Activated T-cell treated with anti-CD3 and anti-CD28 coated beads, Interleukin-2, amount 50 U/mL, for 4 hours (primary cell): ENCODE data around the gene SUN1. TPM values are rescaled to one million over a fixed set of nuclear protein-coding genes. Genes with fewer than 3 reads are reported as not detected.

Source experiments
- ATAC-seq, 2 donors: fragments of 200-7000 bp; cut with Tn5 transposase; one replicate each; pipeline ENCODE4 v1.10.0; 2021
- DNase-seq: peaks from one replicate; pipeline ENCODE4 v3.0.0-alpha.2; 2020
- H3K27me3 Mint-ChIP-seq: one replicate; pipeline ENCODE4 v1.8.0; 2021; ENCODE audit warnings: low read depth, mixed read lengths
- H3K36me3 Mint-ChIP-seq: one replicate; pipeline ENCODE4 v1.8.0; 2022; ENCODE audit warnings: mixed read lengths; ENCODE audit not compliant: insufficient read depth
- H3K4me1 Mint-ChIP-seq: one replicate; pipeline ENCODE4 v1.8.0; 2021; ENCODE audit warnings: low read depth, mixed read lengths
- H3K4me3 Mint-ChIP-seq: one replicate; pipeline ENCODE4 v1.8.0; 2021; ENCODE audit warnings: mild to moderate bottlenecking, moderate library complexity, mixed read lengths
- H3K9me3 Mint-ChIP-seq: one replicate; pipeline ENCODE4 v1.8.0; 2021; ENCODE audit warnings: mixed read lengths
- total RNA-seq, 3 donors: library from RNA; stranded (reverse); gene quantifications; one replicate each; pipeline ENCODE4 v1.2.1, GENCODE V29; 2021

SUN1 gene
- total RNA-seq, 3 donors from 2014 or later, result 61.5 to 69.1 (median 63.0) TPM

DNA sequence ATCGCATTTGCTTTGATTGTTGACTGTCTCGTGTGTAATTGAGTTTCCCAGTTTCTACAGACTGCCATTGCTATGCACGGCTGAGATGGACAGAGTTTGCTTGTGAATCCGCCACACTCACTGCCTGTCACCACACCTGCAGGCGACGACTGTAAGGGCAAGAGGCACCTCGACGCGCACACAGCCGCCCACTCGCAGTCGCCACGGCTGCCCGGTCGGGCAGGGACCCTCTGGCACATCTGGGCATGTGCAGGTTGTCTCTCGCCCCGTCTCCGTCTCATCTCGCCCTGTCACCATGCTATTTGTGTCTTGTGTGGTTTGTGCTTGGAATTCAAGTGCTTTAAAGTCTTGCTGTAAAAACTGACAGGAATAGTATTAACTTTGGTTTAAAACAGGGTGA lies 17.5 kb downstream of the SUN1 start:
- Mint-ChIP-seq H3K36me3 (peaks cover 20% of the 10 kb centered on the region), H3K27me3 (no peaks in the 10 kb centered on the region), H3K9me3 (no peaks in the 10 kb centered on the region), H3K4me3 (no peak overlapping the region), H3K4me1 (no peaks in the 10 kb centered on the region)
- DNase-seq (no peak), ATAC-seq (no peak)

- no peak overlapping the region for H3K4me3 Mint-ChIP-seq
- no peaks in the 10 kb centered on the region for H3K4me1 Mint-ChIP-seq
- no peak for ATAC-seq
- no peaks in the 10 kb centered on the region for H3K9me3 Mint-ChIP-seq
- H3K36me3 Mint-ChIP-seq, result peaks cover 20% of the 10 kb centered on the region
- DNase-seq, result no peak
- H3K27me3 Mint-ChIP-seq, result no peaks in the 10 kb centered on the region
These were observed 18.9 kb downstream of the SUN1 start for GRCh38 chr7:851204-851603.

DNA sequence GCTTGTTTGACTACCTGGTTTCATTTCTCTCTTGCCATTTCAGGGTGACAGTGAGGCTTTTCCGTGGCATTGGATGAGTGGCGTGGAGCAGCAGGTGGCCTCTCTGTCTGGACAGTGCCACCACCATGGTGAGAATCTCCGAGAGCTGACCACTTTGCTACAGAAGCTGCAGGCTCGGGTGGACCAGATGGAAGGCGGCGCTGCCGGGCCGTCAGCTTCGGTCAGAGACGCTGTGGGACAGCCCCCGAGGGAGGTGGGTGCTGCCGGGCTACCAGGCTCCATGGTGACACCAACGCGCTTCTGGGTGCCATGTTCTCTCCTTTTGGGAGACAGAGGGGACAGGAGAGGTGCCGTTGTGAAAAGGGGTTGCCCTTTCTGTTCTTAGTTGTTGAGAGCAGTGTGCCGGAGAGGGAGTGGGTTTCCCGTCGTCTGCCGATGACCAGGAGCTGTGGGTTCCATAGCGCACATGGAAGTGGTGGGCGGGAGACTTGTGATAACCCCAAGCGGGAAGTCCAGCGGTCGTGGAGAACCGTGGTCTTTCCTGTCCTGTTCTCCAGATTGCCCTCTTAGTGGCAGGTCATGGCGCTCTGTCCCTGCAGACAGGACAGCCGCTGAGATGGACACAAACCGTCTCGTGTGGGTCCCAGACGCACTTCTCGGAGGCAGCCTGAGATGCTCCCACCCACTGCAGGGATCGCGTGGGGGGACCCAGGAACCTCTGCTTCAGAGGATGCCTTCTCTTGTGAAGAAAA lies 21.3 kb downstream of the SUN1 start:
- Mint-ChIP-seq H3K27me3 (no peaks in the 10 kb centered on the region), H3K4me1 (no peaks in the 10 kb centered on the region), H3K4me3 (no peak overlapping the region), H3K36me3 (peaks cover 20% of the 10 kb centered on the region), H3K9me3 (no peaks in the 10 kb centered on the region)
- DNase-seq (no peak), ATAC-seq (no peak)

DNA sequence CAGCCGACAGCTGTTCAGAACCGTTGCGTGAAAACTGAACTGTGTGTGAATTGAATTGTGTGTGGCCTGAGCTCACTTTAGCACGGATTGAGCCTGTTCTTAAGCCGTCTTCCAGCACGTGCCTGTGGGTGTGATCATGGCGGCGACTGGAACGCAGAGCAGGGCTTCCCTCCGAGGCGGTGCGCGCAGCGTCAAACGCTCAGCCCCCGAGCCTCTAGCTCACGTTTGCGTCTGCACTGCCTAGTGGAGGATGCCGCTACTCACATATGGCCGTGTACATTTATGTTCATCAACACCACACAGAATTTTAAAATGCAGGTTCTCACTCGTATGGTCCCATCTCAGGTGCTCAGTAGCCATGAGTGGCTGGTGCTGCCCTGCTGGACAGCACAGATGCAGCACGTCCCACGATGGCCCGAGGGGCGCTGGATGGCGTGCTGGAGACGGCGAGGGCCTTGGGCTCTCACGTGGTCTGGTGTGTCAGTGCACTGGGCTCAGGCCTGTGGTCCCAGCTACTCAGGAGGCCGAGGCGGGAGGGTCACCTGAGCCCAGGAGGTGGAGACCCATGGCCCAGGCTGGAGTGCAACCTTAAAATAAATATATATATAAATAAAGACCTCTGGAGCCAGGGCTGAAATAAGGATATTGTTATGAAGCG lies 22.0 kb downstream of the SUN1 start:
- no peak for ATAC-seq
- Mint-ChIP-seq H3K36me3 (peaks cover 20% of the 10 kb centered on the region), H3K4me1 (no peaks in the 10 kb centered on the region), H3K4me3 (no peak overlapping the region), H3K9me3 (no peaks in the 10 kb centered on the region), H3K27me3 (no peaks in the 10 kb centered on the region)
- no peak for DNase-seq

GRCh38 chr7:855686-856369 lies 23.6 kb downstream of the SUN1 start:
- no peaks in the 10 kb centered on the region for H3K4me1 Mint-ChIP-seq
- H3K36me3 Mint-ChIP-seq, result peaks cover 28% of the 10 kb centered on the region
- ATAC-seq, result no peak
- H3K4me3 Mint-ChIP-seq, result no peak overlapping the region
- H3K9me3 Mint-ChIP-seq, result no peaks in the 10 kb centered on the region
- DNase-seq, result no peak
- H3K27me3 Mint-ChIP-seq, result no peaks in the 10 kb centered on the region

GRCh38 chr7:856444-857095 lies 24.3 kb downstream of the SUN1 start:
- no peaks in the 10 kb centered on the region for H3K4me1 Mint-ChIP-seq
- H3K4me3 Mint-ChIP-seq, result no peak overlapping the region
- no peak for DNase-seq
- ATAC-seq, result no peak
- H3K9me3 Mint-ChIP-seq, result no peaks in the 10 kb centered on the region
- H3K36me3 Mint-ChIP-seq, result peaks cover 35% of the 10 kb centered on the region
- no peaks in the 10 kb centered on the region for H3K27me3 Mint-ChIP-seq

DNA sequence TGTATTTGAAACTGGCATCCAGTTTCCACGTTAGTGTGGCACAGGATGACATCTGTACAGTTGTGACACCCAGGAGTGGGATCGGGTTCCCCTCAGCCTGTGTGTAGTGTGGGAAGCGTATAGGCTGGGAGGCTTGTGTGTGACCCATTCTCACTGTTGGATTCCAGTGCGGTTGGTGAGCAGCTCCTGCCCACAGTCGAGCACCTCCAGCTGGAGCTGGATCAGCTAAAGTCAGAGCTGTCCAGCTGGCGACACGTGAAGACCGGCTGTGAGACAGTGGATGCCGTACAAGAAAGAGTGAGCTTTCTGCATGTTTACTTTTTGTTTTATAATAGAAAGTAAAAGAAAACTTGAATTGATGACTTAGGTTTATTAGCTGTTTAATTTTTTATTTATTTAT lies 25.4 kb downstream of the SUN1 start:
- no peaks in the 10 kb centered on the region for H3K9me3 Mint-ChIP-seq
- H3K4me1 Mint-ChIP-seq, result no peaks in the 10 kb centered on the region
- peaks cover 42% of the 10 kb centered on the region for H3K36me3 Mint-ChIP-seq
- DNase-seq (no peak), ATAC-seq (no peak)
- no peak overlapping the region for H3K4me3 Mint-ChIP-seq
- H3K27me3 Mint-ChIP-seq, result no peaks in the 10 kb centered on the region

DNA sequence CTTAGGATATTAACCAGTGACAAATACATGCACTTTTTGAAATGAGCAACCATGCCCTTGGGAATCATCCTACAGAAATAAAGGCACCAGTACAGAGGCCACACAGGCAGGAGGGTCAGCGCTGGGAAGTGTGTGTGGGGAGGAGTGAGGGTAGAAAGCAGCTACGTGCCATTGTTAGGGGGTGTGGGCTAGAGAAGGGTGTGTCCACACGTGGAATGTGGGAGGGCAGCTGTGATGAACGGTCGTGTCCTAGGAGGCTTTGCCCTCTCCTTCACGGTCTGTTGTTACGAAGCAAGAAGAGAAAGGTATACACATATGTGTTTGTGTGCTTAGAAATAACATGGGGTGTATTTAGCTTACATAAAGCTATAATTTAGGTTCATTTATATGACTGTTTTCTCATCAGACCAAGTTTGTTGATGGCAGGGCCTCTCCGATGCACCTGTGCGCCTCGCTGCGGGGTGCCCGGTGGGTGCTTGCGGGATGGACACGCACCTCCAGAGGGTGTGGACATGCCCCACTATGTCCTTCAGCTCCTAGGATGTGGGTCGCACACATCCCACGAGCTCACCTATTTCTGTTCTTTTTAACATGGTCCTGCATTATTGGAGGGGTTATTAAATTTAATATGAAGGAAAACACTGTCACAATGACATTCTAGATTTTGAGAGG lies 27.2 kb downstream of the SUN1 start:
- DNase-seq (no peak), ATAC-seq (no peak)
- H3K4me1 Mint-ChIP-seq, result no peaks in the 10 kb centered on the region
- no peaks in the 10 kb centered on the region for H3K9me3 Mint-ChIP-seq
- H3K27me3 Mint-ChIP-seq, result no peaks in the 10 kb centered on the region
- H3K4me3 Mint-ChIP-seq, result no peak overlapping the region
- H3K36me3 Mint-ChIP-seq, result peaks cover 42% of the 10 kb centered on the region

- DNase-seq (no peak), ATAC-seq (no peak)
- Mint-ChIP-seq H3K4me1 (no peaks in the 10 kb centered on the region), H3K9me3 (no peaks in the 10 kb centered on the region), H3K4me3 (no peak overlapping the region), H3K27me3 (no peaks in the 10 kb centered on the region), H3K36me3 (peaks cover 45% of the 10 kb centered on the region)
These were observed 27.9 kb downstream of the SUN1 start for GRCh38 chr7:860149-860548.

- no peaks in the 10 kb centered on the region for H3K4me1 Mint-ChIP-seq
- peaks cover 45% of the 10 kb centered on the region for H3K36me3 Mint-ChIP-seq
- H3K9me3 Mint-ChIP-seq, result no peaks in the 10 kb centered on the region
- ATAC-seq (no peak), DNase-seq (no peak)
- no peak overlapping the region for H3K4me3 Mint-ChIP-seq
- no peaks in the 10 kb centered on the region for H3K27me3 Mint-ChIP-seq
These were observed 28.9 kb downstream of the SUN1 start for GRCh38 chr7:861222-861621.

DNA sequence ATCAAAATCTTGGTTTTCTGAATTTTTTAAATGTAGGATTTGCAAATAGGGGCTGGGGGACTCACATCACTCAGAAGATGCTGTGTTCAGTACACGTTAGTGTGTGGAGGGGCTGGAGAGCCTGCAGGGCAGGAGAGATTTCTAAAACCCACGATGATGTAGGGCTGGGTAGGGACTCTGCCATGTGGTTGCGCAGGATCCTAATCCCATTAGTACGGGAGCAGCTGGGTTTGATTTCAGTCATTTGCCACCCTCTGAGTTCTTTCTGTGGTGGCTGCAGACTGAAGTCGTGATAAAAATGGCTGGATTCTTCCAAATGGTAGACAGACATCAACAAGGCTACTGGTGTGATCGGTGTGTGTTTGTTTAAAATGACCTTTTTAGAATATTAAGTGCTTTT lies 29.9 kb downstream of the SUN1 start:
- DNase-seq, result no peak
- Mint-ChIP-seq H3K27me3 (no peaks in the 10 kb centered on the region), H3K36me3 (peaks cover 50% of the 10 kb centered on the region), H3K9me3 (no peaks in the 10 kb centered on the region), H3K4me3 (no peak overlapping the region), H3K4me1 (no peaks in the 10 kb centered on the region)
- no peak for ATAC-seq

- H3K4me1 Mint-ChIP-seq, result no peaks in the 10 kb centered on the region
- H3K9me3 Mint-ChIP-seq, result no peaks in the 10 kb centered on the region
- no peaks in the 10 kb centered on the region for H3K27me3 Mint-ChIP-seq
- H3K4me3 Mint-ChIP-seq, result no peak overlapping the region
- DNase-seq (no peak), ATAC-seq (no peak)
- H3K36me3 Mint-ChIP-seq, result peaks cover 55% of the 10 kb centered on the region
These were observed 30.8 kb downstream of the SUN1 start for GRCh38 chr7:863106-863505.

DNA sequence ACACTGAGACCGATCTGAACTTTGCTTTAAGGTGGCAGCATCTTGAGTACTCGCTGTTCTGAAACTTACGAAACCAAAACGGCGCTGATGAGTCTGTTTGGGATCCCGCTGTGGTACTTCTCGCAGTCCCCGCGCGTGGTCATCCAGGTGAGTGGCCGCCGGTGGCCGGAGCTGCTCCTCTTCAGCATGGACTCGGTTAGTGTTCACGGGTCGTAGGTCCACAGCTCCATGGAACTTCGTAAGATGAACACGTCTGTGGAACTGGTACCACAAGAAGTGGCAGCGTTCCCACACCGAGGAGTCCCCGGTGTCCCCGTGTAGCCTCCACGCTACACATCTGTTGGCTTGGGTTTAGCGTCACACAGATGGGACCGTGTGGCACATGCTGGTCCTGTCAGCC lies 33.6 kb downstream of the SUN1 start:
- no peaks in the 10 kb centered on the region for H3K27me3 Mint-ChIP-seq
- no peaks in the 10 kb centered on the region for H3K9me3 Mint-ChIP-seq
- DNase-seq (no peak), ATAC-seq (no peak)
- peaks cover 3% of the 10 kb centered on the region for H3K4me1 Mint-ChIP-seq
- H3K4me3 Mint-ChIP-seq, result no peak overlapping the region
- peaks cover 44% of the 10 kb centered on the region for H3K36me3 Mint-ChIP-seq

DNA sequence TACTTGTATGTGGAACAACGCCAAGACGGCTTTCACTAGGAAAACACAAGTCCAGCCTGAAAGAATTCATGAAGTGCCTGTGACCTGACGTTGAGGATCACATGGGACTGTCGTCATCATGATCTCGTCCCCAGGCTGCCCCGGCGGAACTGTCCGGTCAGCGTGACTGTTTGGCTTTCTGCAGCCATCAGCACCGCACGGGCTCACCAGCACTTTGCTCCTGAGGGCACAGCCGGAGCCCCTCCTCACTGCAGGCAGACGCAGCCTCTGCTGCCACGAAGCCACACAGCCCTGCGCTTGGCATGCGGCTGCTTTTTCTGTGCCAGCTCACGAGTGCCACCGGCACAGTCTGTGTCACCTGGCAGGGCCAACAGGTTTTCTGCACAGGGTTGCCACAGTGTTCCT lies 34.7 kb downstream of the SUN1 start:
- Mint-ChIP-seq H3K4me3 (no peak overlapping the region), H3K27me3 (no peaks in the 10 kb centered on the region), H3K9me3 (no peaks in the 10 kb centered on the region), H3K36me3 (peaks cover 39% of the 10 kb centered on the region), H3K4me1 (peaks cover 3% of the 10 kb centered on the region)
- DNase-seq (no peak), ATAC-seq (no peak)
